ENCODE data around the gene ARHGAP32.
"Not testable (repeated sequence)": the region's sequence is repeated elsewhere in the genome, so short reads cannot be mapped to it uniquely, and the experiment has no call there.

Gene ARHGAP32

DNA sequence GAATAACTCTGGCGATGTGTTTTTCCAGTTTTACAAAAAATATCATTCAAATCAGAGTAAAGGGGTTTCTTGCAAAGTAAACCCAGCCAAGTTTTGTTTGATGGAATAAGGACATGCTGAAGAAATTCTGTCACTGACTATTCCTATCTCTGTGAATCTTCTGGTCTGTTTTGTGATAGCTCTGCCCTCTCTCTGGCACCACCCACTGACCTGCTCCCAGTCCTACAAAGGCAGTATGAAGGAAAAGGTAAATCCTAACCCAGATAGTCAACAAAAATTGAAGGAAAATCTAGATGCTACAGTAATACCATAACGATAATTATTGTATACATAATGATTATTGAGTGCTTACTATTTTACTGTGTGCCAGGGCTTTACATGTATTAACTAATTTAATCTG, 173.1 kb downstream of the ARHGAP32 start:
- no peak for TF ChIP-seq CTCF (IDR thresholded peaks at IDR 0.05; ENCODE audit: low read depth, low read length)
- DNase-seq (ENCODE audit: low read depth in 2 of 2) = no peak
- no peak overlapping the region for H3K4me3 ChIP-seq (replicated peaks in 1 of 2; ENCODE audit: low read depth in 2 of 2, low read length in 2 of 2)

DNA sequence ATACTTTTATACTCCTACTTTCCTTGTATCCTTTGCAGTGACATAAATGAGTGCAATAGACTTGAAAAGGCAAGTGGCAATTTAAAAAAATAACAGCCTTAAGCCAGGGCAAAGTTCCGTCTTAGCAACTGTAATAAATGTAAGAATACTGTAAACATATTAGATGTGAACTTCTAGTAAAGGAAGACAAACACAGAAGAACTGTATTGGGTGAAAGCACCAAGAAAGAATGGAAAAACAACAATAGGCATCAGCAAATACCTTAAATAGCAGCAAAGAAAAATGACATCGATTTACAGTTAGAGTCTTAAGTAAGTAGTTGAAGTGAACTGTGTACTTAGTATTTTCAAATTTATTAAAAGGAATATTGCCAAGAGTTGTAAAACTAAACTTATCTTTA, 174.0 kb downstream of the ARHGAP32 start:
- no peak for DNase-seq (ENCODE audit: low read depth in 2 of 2)
- H3K4me3 ChIP-seq (replicated peaks in 1 of 2; ENCODE audit: low read depth in 2 of 2, low read length in 2 of 2) = no peak overlapping the region
- TF ChIP-seq CTCF (IDR thresholded peaks at IDR 0.05; ENCODE audit: low read depth, low read length) = no peak

GRCh38 chr11:129013737-129014475, 178.2 kb downstream of the ARHGAP32 start:
- DNase-seq (ENCODE audit: low read depth in 2 of 2) = no peak
- no peak overlapping the region for H3K4me3 ChIP-seq (replicated peaks in 1 of 2; ENCODE audit: low read depth in 2 of 2, low read length in 2 of 2)
- TF ChIP-seq CTCF (IDR thresholded peaks at IDR 0.05; ENCODE audit: low read depth, low read length) = no peak

GRCh38 chr11:129012880-129013279, 179.2 kb downstream of the ARHGAP32 start:
- TF ChIP-seq CTCF (IDR thresholded peaks at IDR 0.05; ENCODE audit: low read depth, low read length) = no peak
- DNase-seq (ENCODE audit: low read depth in 2 of 2) = no peak
- H3K4me3 ChIP-seq (replicated peaks in 1 of 2; ENCODE audit: low read depth in 2 of 2, low read length in 2 of 2) = no peak overlapping the region

GRCh38 chr11:129006161-129006560, 186.0 kb downstream of the ARHGAP32 start:
- no peak for DNase-seq (ENCODE audit: low read depth in 2 of 2)
- H3K4me3 ChIP-seq (replicated peaks in 1 of 2; ENCODE audit: low read depth in 2 of 2, low read length in 2 of 2) = no peak overlapping the region
- TF ChIP-seq CTCF (IDR thresholded peaks at IDR 0.05; ENCODE audit: low read depth, low read length) = no peak

GRCh38 chr11:128999165-128999564, 193.0 kb downstream of the ARHGAP32 start:
- H3K4me3 ChIP-seq (replicated peaks in 1 of 2; ENCODE audit: low read depth in 2 of 2, low read length in 2 of 2); DNase-seq (ENCODE audit: low read depth in 2 of 2): not testable (repeated sequence)

DNA sequence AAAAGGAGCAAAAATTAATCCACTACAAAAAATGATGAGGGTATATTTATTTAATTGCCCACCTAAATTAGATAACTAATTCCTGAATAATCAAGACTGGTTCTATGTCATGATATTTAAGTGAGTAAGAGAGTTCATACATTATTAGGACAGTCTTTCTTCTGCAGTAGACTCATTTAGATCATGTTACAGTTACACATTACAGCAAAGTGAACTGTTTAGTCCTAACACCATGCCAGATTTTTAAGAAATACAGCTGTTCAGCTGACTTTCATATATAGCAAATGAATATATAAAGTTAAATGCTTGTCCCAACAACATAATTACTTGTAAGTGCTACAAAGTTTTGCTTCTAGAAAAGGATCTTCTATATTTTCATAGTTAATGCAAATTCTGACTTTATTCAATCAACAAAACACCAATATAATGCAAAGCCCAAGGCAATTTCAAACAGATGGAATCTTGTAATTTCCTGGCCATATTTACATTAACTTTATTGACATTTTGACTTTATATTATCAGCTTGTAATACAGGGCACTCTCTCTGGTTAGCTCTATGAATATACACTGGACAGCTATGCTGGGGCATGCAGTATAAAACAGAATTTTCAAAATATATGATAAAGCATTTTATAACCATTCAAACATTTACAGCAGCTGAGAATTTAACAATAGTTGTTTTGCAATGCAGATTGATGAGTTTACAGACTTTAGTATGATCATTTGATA, 203.7 kb downstream of the ARHGAP32 start:
- DNase-seq (ENCODE audit: low read depth in 2 of 2) = no peak
- H3K4me3 ChIP-seq (replicated peaks in 1 of 2; ENCODE audit: low read depth in 2 of 2, low read length in 2 of 2) = no peak overlapping the region
- no peak for TF ChIP-seq CTCF (IDR thresholded peaks at IDR 0.05; ENCODE audit: low read depth, low read length)
